CD4-positive, alpha-beta T cell treated with Interleukin-4 for 4 hours (primary cell): ENCODE results near the gene MS4A1.
A peak's percentile ranks its signal among the peaks of the same experiment; 100 is the strongest.
"Not testable (repeated sequence)": the region's sequence is repeated elsewhere in the genome, so short reads cannot be mapped to it uniquely, and the experiment has no call there.

ENCODE experiments used
- DNase-seq: peaks from one replicate; pipeline ENCODE4 v3.0.0-alpha.2; 2020

The MS4A1 gene

GRCh38 chr11:60455531-60456042, at the start of gene MS4A1:
Gene MS4A1, plus strand, starts transcription at chr11:60455847. Its CDS starts 6,528 bp downstream, at chr11:60462375.
- DNase-seq: peak; percentile 29

- no peak for DNase-seq
These were observed 35.6 kb upstream of the MS4A1 start for GRCh38 chr11:60420015-60420414.

- no peak for DNase-seq
These were observed 33.0 kb upstream of the MS4A1 start for GRCh38 chr11:60422609-60423008.

DNA sequence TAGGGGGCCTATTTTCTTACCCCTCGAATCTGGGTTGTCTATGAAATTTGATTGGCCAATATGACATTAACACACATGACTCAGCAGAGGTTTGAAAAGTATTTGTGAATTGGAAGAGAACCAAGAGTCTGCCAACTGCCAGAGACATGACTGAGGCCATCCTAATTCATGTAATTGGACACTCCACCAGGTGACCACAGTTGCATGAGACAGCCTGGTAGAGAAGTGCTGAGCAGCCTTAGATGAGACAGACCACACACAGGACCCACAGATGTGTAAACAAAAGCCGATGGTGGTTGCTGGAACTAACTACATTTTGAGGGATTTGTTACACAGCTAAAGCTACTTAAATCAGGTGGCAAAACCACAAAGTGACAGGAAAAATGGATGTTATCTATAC, 27.1 kb upstream of the MS4A1 start:
- no peak for DNase-seq

DNA sequence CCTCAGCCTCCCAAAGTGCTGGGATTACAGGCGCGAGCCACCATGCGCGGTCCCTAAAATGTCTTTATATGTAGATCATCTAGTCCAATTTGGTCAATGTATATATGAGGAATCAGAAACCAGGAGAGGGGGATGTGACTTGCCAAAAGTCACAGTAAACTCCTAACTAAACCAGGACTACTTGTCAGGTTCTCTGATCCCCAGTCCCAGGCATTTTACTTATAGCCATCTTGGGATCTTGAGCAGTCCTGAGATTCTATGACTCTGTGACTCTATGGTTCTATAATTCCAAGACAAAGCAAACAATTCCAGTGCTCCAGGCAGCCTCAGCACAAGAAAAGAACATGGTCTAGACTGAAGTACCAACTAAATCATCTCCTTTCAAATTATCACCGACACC, 26.4 kb upstream of the MS4A1 start, which contains the start of gene MS4A5:
Gene MS4A5, plus strand, starts transcription at position 301 of the 400 bp plus-strand sequence. CDS start 103 bp downstream, outside the sequence.
- no peak for DNase-seq

DNA sequence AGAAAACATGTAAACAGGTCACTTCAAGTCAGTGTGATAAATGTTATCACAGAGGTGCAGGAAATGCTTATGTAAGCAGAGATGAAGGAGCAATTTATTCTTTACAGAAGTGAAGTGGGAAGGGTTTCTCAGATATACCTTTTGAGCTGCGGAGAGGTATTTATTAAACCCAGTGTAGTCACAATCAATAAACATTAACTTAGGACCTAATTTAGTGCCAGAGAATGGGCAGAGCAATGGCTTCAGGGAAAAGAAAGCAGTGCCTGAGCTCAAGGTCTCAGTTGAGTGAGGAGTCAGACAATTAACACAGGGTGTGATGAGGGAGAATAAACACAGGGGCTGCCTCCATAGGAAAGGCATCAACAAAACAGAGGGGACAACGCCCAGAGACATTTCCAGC, 24.4 kb upstream of the MS4A1 start:
- DNase-seq: no peak

DNA sequence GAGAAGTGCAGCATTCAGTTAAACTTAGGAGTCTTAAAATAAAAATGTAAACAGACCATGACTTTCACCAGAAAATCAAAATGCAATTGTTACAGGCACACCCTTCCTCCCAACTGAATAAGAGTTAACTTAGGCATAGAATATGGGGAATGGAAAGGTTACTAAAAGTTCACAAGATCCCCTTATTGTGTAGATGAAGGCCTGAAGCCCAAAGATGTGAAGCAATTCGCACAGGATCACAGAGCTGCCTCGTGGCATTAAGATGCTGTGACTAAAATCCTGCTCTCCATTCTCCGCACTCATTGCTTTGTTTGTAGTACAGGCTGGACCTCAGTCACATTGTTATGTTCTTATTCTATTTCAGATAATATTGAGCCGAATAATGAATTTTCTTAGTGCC, 22.2 kb upstream of the MS4A1 start:
- no peak for DNase-seq

DNA sequence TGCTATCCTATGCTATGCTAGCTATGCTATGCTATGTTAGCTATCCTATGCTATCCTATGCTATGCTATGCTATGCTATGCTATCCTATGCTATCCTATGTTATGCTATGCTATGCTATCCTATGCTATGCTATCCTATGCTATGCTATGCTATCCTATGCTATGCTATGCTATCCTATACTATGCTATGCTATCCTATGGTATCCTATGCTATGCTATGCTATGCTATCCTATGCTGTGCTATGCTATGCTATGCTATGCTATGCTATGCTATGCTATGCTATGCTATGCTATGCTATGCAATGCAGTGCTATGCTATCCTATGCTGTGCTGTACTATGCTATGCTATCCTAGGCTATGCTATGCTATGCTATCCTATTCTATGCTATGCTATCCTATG, 8.6 kb upstream of the MS4A1 start:
- DNase-seq: no peak

GRCh38 chr11:60447846-60448245, 7.8 kb upstream of the MS4A1 start:
- DNase-seq: no peak

- DNase-seq: not testable (repeated sequence)
These were observed 4.5 kb upstream of the MS4A1 start for GRCh38 chr11:60451185-60451584.

DNA sequence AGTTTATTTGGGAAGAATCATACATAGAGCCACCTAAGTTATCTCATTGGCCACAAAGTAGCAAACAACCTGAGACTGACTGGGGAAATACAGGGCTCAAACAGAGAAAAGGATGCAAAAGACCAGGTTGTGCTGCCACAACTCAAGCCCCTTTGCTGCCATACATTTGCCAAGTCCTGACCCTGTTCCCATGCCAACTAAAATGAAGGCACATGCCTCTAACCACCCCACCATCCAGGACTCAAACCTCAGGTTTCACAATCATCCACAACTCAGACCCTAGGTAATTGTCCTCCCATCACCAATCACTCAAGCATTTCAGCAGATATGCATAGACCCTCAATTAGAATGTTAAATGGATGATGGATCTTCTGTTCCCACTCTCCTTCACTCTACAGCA, 1.4 kb upstream of the MS4A1 start:
- DNase-seq: no peak

DNA sequence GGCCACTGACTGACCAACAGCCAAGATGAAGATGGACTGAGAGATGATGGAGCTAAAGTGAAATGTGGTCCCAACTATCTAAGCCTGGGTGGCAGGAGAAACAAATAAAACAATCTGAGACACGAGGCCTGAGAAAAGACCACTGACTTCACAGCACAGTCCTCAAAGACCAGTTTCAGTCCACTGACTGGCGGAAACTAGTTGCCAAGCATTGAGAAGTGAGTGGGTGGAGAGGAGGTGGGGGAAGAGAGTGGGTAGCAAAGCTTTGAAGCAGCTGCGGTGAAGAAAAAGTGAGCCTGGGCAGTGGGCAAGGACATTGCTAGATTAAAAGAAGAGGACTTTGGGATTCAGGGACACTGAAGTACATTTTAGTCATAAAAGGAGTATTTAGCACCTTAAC, 1.9 kb downstream of the MS4A1 start:
- no peak for DNase-seq

GRCh38 chr11:60459345-60459744, 3.7 kb downstream of the MS4A1 start:
- no peak for DNase-seq

GRCh38 chr11:60468829-60469228, 13.2 kb downstream of the MS4A1 start:
- DNase-seq: no peak

GRCh38 chr11:60469723-60470122, 14.1 kb downstream of the MS4A1 start:
- no peak for DNase-seq

GRCh38 chr11:60477035-60477445, 21.4 kb downstream of the MS4A1 start:
- no peak for DNase-seq

DNA sequence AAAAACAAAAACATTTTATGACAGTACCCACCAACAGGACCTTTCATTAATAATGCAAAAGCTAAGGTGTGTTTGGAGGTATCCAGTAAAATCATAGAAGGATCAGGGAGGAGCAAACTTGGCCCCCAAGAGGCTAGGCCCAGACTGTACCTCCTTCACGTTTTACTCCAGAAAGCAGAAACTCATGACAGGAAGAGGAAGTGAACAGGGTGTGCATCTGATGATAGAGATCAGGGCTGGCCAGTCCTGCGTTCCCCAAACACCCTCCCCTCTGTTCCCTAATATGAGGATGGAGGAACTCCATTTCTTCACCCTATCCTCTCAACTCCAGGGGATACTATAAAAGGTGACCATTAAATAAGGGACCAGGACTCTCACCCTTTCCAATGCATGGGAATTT, 26.7 kb downstream of the MS4A1 start:
- no peak for DNase-seq

GRCh38 chr11:60485987-60486386, 30.3 kb downstream of the MS4A1 start:
- peak; percentile 31 for DNase-seq

GRCh38 chr11:60492488-60493009, 36.9 kb downstream of the MS4A1 start, which contains the start of gene MS4A12:
Gene MS4A12, plus strand, starts transcription at chr11:60492778. Its CDS starts 4,541 bp downstream, at chr11:60497319.
- DNase-seq: no peak

DNA sequence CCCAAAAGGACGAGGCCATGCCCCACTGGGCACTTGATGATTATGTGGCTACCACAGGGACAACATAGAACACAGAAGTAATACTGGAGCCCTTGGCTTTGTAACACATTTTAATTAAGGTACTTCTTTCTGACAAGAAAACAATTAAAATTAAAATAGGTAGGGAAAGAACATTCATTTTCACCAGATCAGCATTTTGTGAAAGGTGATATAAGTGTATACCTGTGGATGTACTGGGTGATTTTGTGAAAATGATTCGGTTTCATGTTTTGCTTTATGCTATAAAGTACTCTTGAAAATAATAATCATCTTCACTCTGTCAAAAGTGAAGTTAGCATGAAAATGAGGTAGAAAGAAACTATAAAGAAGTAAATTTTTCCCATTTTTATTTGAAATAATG, 37.8 kb downstream of the MS4A1 start:
- no peak for DNase-seq

DNA sequence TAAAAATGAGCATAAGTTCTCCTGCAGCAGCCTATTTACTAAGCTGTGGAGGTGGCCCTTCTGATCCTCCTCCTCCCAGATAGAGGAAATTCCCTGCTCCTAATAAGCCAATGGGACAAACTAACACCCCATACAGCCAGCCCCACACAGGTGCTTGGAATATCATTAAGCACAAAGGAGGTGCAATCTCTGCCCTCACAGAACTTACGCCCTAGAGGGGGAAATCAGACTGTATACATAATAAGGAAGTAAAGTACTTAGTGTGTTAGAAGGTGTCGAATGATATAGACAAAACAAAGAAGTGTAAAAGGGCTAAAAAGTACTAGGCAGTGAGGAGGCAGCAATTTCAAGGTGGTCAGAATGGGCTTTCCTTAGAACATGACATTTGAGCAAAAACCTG, 42.8 kb downstream of the MS4A1 start:
- DNase-seq: no peak

- DNase-seq: no peak
These were observed 43.2 kb downstream of the MS4A1 start for GRCh38 chr11:60498853-60499252.

DNA sequence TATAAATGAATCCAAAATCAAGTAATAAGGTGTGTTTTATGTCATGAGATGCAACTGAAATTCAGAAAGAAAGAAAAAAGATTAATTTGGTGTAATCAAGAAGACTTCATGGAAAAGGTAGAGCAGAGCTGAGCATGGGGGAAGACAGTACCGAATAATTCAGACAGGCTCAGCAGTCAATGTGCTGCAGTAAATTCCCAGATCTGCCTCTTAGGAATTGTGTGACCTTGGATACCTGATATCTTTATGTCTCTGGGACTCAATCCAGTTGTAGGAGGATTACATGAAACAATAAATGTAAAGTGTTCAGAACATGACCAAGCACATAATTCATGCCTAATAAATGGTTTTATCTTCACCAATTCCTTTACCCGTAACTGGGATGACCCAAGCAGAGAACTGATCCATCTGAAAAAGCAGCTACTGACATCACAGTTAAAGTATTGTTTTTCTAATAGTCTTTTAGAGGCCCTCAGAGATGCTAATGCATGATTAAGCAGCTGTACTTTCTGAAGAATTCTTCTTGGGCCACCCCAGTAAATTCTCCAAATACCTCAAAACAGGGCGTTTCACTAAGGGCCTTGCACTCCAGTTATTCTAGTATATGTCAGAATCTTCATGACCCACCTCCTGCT, 44.7 kb downstream of the MS4A1 start:
- no peak for DNase-seq

DNA sequence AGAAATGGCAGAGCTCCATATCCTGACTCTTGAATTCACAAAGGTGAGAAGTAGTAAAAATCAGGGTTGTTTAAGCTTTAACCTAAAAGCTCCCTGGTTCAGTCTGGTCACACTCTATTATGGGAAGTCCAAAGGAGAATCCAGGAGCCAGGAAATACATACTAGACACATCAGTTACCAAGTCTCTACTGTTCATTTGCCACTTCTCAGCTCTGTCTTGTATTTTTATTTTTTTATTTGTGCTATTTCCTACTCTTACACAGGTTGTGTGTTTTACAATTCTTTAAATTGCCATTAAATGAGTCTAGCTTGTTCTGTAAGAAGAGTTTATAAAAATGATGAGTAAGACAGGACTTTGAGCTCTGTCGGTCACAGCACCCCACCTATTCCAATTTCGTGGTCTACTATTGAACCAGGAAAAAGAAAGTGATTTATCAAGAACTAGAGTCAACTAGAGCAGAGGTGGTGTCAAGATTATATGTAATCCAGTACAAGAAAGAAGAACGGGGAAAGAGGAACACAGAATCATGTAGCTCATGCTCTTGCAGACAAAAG, 46.7 kb downstream of the MS4A1 start:
- no peak for DNase-seq
